GM19351 (cell line): Measurements from ENCODE around the gene RUNX2.

Source experiments
- ATAC-seq: cut with Tn5 transposase; IDR thresholded peaks from one replicate; pipeline ENCODE4 v1.9.1; 2021; ENCODE audit warnings: mild to moderate bottlenecking, moderate library complexity; ENCODE audit not compliant: unreplicated experiment

The RUNX2 gene

GRCh38 chr6:45400021-45400420 is 71.9 kb downstream of the RUNX2 start:
- no peak for ATAC-seq

GRCh38 chr6:45411959-45412358 is 83.8 kb downstream of the RUNX2 start:
- ATAC-seq: no peak

- ATAC-seq: no peak
Observed at GRCh38 chr6:45415315-45415714, 87.2 kb downstream of the RUNX2 start.

GRCh38 chr6:45415788-45416518 is 87.8 kb downstream of the RUNX2 start:
- ATAC-seq: no peak

GRCh38 chr6:45416700-45417099 is 88.6 kb downstream of the RUNX2 start:
- ATAC-seq: no peak

- no peak for ATAC-seq
Observed at GRCh38 chr6:45417436-45417835, 89.3 kb downstream of the RUNX2 start.

- ATAC-seq: no peak
Observed at GRCh38 chr6:45419571-45420082, 91.5 kb downstream of the RUNX2 start.

- no peak for ATAC-seq
Observed at GRCh38 chr6:45420083-45420908, 92.2 kb downstream of the RUNX2 start.

GRCh38 chr6:45420909-45421708 is 93.0 kb downstream of the RUNX2 start:
- ATAC-seq: no peak

- no peak for ATAC-seq
Observed at GRCh38 chr6:45421709-45422502, 93.8 kb downstream of the RUNX2 start.

- ATAC-seq: no peak
Observed at GRCh38 chr6:45422503-45423110, 94.5 kb downstream of the RUNX2 start.

- ATAC-seq: no peak
Observed at GRCh38 chr6:45423111-45423823, 95.1 kb downstream of the RUNX2 start.

- no peak for ATAC-seq
Observed at GRCh38 chr6:45423824-45424450, 95.8 kb downstream of the RUNX2 start.

GRCh38 chr6:45424451-45424861 is 96.3 kb downstream of the RUNX2 start:
- ATAC-seq: no peak

GRCh38 chr6:45426251-45426650 is 98.1 kb downstream of the RUNX2 start:
- ATAC-seq: no peak

GRCh38 chr6:45427726-45428125 is 99.6 kb downstream of the RUNX2 start:
- no peak for ATAC-seq

GRCh38 chr6:45428727-45429126 is 100.6 kb downstream of the RUNX2 start:
- ATAC-seq: no peak

GRCh38 chr6:45430590-45431202 is 102.6 kb downstream of the RUNX2 start:
- ATAC-seq: no peak
